Liver (tissue), 9 donors: ENCODE measurements around the gene COPB2. TPM values are rescaled to one million over a fixed set of nuclear protein-coding genes. Genes with fewer than 3 reads are reported as not detected.

Source experiments
- DNase-seq: peaks from one replicate; pipeline ENCODE4 v3.0.0-alpha.2; 2017; ENCODE audit warnings: low spot score
- H3K27ac ChIP-seq, 2 donors: one replicate each; pipeline ENCODE4 v1.7.0; 2013; ENCODE audit warnings: inconsistent platforms in 2 of 2, low read length in 2 of 2, control low read depth in 1 of 2, low read depth in 1 of 2, mild to moderate bottlenecking in 1 of 2
- H3K27me3 ChIP-seq, 4 donors: one replicate each; pipeline versions ENCODE4 v1.6.1 to v1.7.0; 2013; ENCODE audit warnings: low read length in 3 of 4, inconsistent platforms in 1 of 4, mild to moderate bottlenecking in 1 of 4, moderate library complexity in 1 of 4; ENCODE audit not compliant: control insufficient read depth in 4 of 4, insufficient read depth in 4 of 4
- H3K36me3 ChIP-seq, 4 donors: one replicate each; pipeline versions ENCODE4 v1.6.1 to v1.7.0; 2013; ENCODE audit warnings: low read length in 3 of 4, mild to moderate bottlenecking in 3 of 4, low read depth in 1 of 4, moderate library complexity in 1 of 4; ENCODE audit not compliant: control insufficient read depth in 4 of 4, insufficient read depth in 3 of 4
- H3K4me1 ChIP-seq, 4 donors: one replicate each; pipeline versions ENCODE4 v1.6.1 to v1.7.0; 2013; ENCODE audit warnings: low read length in 3 of 4, mild to moderate bottlenecking in 3 of 4, moderate library complexity in 1 of 4; ENCODE audit not compliant: control insufficient read depth in 4 of 4, insufficient read depth in 4 of 4
- H3K4me3 ChIP-seq, 3 donors: one replicate each; pipeline versions ENCODE4 v1.6.1 to v1.7.0; 2013; ENCODE audit warnings: low read length in 3 of 3, control low read depth in 1 of 3, low read depth in 1 of 3, mild to moderate bottlenecking in 1 of 3
- H3K9ac ChIP-seq, 2 donors: one replicate each; pipeline ENCODE4 v1.7.0; 2013; ENCODE audit warnings: low read length in 2 of 2, mild to moderate bottlenecking in 2 of 2, moderate library complexity in 2 of 2, control low read depth in 1 of 2, low read depth in 1 of 2
- H3K9me3 ChIP-seq, 4 donors: one replicate each; pipeline versions ENCODE4 v1.6.1 to v1.7.0; 2013; ENCODE audit warnings: low read length in 3 of 4; ENCODE audit not compliant: control insufficient read depth in 4 of 4
- EGR1 ChIP-seq, 2 donors: IDR thresholded peaks; 2 replicates each; pipeline ENCODE4 v1.6.1; 2016 to 2018; ENCODE audit warnings: antibody characterized with exemption in 2 of 2, low read depth in 2 of 2
- FOXA1 ChIP-seq: IDR thresholded peaks from 2 replicates; pipeline ENCODE4 v1.6.1; 2016; ENCODE audit warnings: antibody characterized with exemption
- FOXA2 ChIP-seq: IDR thresholded peaks from 2 replicates; pipeline ENCODE4 v1.6.1; 2016; ENCODE audit warnings: antibody characterized with exemption
- GABPA ChIP-seq, 2 donors: IDR thresholded peaks in 1 of 2; conservative IDR thresholded peaks in 1 of 2; 2 replicates each; pipeline ENCODE4 v1.6.1; 2016; ENCODE audit warnings: antibody characterized with exemption in 2 of 2, mild to moderate bottlenecking in 1 of 2, moderate library complexity in 1 of 2
- HNF4A ChIP-seq, 2 donors: conservative IDR thresholded peaks; 2 replicates each; pipeline ENCODE4 v1.6.1; 2016; ENCODE audit warnings: antibody characterized with exemption in 2 of 2, mild to moderate bottlenecking in 2 of 2
- HNF4G ChIP-seq: IDR thresholded peaks from 2 replicates; pipeline ENCODE4 v1.6.1; 2016; ENCODE audit warnings: antibody characterized with exemption
- JUND ChIP-seq, 2 donors: IDR thresholded peaks; 2 replicates each; pipeline ENCODE4 v1.6.1; 2016; ENCODE audit warnings: antibody characterized with exemption in 2 of 2
- NR2F2 ChIP-seq: IDR thresholded peaks from 2 replicates; pipeline ENCODE4 v1.6.1; 2016; ENCODE audit warnings: antibody characterized with exemption
- RAD21 ChIP-seq, 2 donors: IDR thresholded peaks; 2 replicates each; pipeline ENCODE4 v1.6.1; 2016; ENCODE audit warnings: antibody characterized with exemption in 2 of 2, mild to moderate bottlenecking in 2 of 2
- RXRA ChIP-seq, 2 donors: IDR thresholded peaks; 2 replicates each; pipeline ENCODE4 v1.6.1; 2017 to 2018; ENCODE audit warnings: antibody characterized with exemption in 2 of 2, mild to moderate bottlenecking in 1 of 2
- SP1 ChIP-seq: IDR thresholded peaks from 2 replicates; pipeline ENCODE4 v1.6.1; 2018; ENCODE audit warnings: antibody characterized with exemption, mild to moderate bottlenecking
- TAF1 ChIP-seq: conservative IDR thresholded peaks from 2 replicates; pipeline ENCODE4 v1.6.1; 2016; ENCODE audit warnings: antibody characterized with exemption, mild to moderate bottlenecking
- YY1 ChIP-seq: IDR thresholded peaks from 2 replicates; pipeline ENCODE4 v1.6.1; 2016; ENCODE audit warnings: antibody characterized with exemption, mild to moderate bottlenecking
- WGBS: extraction: QIAGEN DNeasy Blood & Tissue Kit; methylation state at CpG from one replicate; pipeline ENCODE4 v1.1.7; 2013; 5-methylcytosine and 5-hydroxymethylcytosine counted together
- polyA plus RNA-seq, 2 donors: library from polyadenylated mRNA; stranded (reverse) in 1 of 2; unstranded in 1 of 2; fragments of 200-250 nt in 1 of 2; fragments of >200 nt in 1 of 2; fragmentation: Nextera tagmentation in 1 of 2; extraction: Ambion mirVana in 1 of 2; gene quantifications; one replicate each; pipeline versions ENCODE4 v1.2.1 to v1.2.3, GENCODE V29; 2013 to 2015
- total RNA-seq, 2 donors: library from RNA; depleted of rRNA; stranded (reverse); fragments of >200 nt; gene quantifications; one replicate each; pipeline ENCODE4 v1.2.3, GENCODE V29; 2014
- TF ChIP-seq, protein P1 (sequence below): IDR thresholded peaks from 2 replicates; pipeline ENCODE4 v1.6.1; 2016; ENCODE audit warnings: antibody characterized with exemption
- TF ChIP-seq, protein P2 (sequence below): IDR thresholded peaks from 2 replicates; pipeline ENCODE4 v1.6.1; 2016; ENCODE audit warnings: antibody characterized with exemption
- TF ChIP-seq, protein P3 (sequence below): IDR thresholded peaks from 2 replicates; pipeline ENCODE4 v1.6.1; 2016; ENCODE audit warnings: antibody characterized with exemption
- TF ChIP-seq, protein P4 (sequence below): IDR thresholded peaks from 2 replicates; pipeline ENCODE4 v1.6.1; 2016; ENCODE audit warnings: antibody characterized with exemption, mild to moderate bottlenecking
- TF ChIP-seq, protein P5 (sequence below): fragments of 150-350 bp; IDR thresholded peaks from 2 replicates; pipeline ENCODE4 v1.5.1; 2017; ENCODE audit warnings: improper control_type of control experiment, low read depth, low read length; ENCODE audit not compliant: missing input control
- donor health status: healthy.
- donor health status: healthy.
- donor health status: healthy.
- donor health status: healthy.
- donor health status: healthy.

Gene COPB2
- total and polyA plus RNA-seq, 4 donors = 45.4 to 145 (median 72.0) TPM

DNA sequence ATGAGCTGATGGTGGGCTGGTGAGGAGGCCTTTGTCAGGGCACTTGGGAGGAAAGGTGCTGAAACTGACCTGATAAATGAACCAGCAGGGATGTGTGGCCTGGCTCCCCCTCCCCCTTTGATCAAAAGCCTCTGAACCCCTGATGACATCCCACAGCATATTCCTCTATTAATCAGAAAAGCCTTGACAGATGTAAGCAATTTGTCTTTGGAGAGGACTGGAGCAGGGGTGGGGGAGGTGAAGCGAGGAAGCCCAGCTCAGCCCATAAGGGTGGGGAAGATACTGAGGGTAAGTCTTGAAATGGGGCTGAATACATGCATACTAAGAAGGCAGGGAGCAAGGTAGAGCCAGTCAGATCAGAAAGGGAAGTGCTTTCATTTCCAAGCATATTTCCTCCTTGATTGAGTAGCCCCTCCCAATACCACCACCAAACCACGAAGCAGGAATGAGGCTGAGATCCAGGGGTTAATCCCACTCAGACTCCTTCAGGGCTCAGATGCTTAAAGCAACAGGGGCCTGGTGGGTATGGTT, 80.3 kb downstream of the COPB2 start (continued):
- TF ChIP-seq HNF4A (conservative IDR thresholded peaks at IDR 0.05) = no peak

DNA sequence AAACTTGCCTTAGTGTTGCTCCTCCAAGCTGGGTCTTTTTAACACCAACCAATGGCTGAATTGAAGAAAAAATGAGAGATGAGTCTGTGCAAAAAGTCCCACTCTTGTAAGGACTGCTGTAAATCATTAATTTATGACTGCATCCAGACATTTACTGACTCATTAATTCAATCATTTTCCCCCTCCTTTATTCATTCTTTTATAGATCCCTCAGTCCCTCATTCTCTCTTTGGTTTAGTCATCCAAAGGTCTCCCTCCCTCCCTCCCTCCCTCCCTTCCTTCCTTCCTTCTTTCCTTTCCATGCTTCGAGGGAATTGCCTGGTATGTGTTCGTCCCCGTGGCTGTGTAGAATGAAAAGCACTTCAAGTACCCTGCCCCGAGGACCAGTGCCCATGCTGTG, 80.9 kb downstream of the COPB2 start:
- no peak overlapping the region for H3K9ac ChIP-seq
- WGBS = 79% methylated on average over 4 of the region's 4 CpGs
- no peak overlapping the region for H3K4me3 ChIP-seq
- TF ChIP-seq SP1 (no peak), YY1 (no peak)
- TF ChIP-seq, protein P1, sequence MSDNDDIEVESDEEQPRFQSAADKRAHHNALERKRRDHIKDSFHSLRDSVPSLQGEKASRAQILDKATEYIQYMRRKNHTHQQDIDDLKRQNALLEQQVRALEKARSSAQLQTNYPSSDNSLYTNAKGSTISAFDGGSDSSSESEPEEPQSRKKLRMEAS = no peak
- TF ChIP-seq, protein P2, sequence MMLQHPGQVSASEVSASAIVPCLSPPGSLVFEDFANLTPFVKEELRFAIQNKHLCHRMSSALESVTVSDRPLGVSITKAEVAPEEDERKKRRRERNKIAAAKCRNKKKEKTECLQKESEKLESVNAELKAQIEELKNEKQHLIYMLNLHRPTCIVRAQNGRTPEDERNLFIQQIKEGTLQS = no peak
- DNase-seq = no peak
- no peaks in the 10 kb centered on the region for H3K27me3 ChIP-seq
- H3K27ac ChIP-seq = no peak overlapping the region
- no peaks in the 10 kb centered on the region for H3K9me3 ChIP-seq
- H3K36me3 ChIP-seq = no peaks in the 10 kb centered on the region
- no peaks in the 10 kb centered on the region for H3K4me1 ChIP-seq

DNA sequence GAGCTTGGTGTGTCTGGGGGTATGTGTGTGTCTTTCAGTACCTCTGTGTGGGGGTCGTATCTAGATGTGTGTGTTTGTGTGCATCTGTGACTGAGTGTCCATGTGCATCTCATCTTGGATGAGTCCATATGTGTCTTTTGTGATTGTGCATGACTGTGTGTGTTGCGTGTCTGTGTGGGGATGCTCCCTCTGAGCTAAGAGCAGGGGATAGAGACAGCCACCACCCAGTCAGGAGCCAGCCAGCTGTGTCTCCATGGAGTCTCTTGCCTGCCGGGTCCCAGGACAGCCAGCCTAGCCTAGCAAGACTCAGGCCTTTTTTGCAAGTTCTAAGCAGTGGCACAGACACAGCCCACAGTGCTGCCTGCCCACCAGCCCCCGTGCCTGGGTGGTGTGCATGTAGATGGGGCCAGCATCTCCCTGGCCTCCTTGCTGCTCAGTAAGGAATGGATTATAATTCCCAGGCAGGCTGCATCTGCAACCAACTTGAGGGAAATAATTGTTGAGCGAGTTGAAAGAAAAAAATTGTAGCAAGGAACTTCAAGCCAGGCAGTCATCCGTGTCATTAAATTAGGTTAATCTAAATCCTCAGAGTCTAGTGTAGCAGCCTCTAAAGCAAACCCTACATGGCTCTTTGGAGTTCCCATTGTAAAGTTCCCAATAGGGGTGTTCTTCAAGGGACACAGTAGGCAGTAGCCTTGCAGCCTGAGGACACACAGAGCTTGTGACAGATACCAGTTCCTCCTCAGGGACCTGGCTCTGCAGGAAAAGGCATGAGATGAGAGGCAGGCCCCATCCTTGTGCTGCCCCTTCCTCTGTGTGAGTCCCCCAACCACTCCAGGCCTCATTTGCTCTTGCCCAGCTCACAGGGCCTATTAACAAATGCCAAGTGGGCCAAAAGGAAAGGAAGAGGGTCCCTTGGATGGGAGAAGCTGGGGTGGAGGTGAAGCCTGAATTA, 81.6 kb downstream of the COPB2 start:
- WGBS = 92% methylated on average over 6 of the region's 6 CpGs
- Histone ChIP-seq H3K9me3 (no peaks in the 10 kb centered on the region), H3K4me3 (no peak overlapping the region), H3K36me3 (no peaks in the 10 kb centered on the region), H3K27me3 (no peaks in the 10 kb centered on the region), H3K4me1 (no peaks in the 10 kb centered on the region), H3K27ac (no peak overlapping the region), H3K9ac (no peak overlapping the region)
- no peak for DNase-seq
- TF ChIP-seq JUND (IDR thresholded peaks at IDR 0.05) = no peak
- no peak for TF ChIP-seq RAD21 (IDR thresholded peaks at IDR 0.05)
- no peak for TF ChIP-seq FOXA1
- no peak for TF ChIP-seq SP1
- no peak for TF ChIP-seq HNF4A (conservative IDR thresholded peaks at IDR 0.05)
- TF ChIP-seq FOXA2 = no peak
- TF ChIP-seq, protein P3, sequence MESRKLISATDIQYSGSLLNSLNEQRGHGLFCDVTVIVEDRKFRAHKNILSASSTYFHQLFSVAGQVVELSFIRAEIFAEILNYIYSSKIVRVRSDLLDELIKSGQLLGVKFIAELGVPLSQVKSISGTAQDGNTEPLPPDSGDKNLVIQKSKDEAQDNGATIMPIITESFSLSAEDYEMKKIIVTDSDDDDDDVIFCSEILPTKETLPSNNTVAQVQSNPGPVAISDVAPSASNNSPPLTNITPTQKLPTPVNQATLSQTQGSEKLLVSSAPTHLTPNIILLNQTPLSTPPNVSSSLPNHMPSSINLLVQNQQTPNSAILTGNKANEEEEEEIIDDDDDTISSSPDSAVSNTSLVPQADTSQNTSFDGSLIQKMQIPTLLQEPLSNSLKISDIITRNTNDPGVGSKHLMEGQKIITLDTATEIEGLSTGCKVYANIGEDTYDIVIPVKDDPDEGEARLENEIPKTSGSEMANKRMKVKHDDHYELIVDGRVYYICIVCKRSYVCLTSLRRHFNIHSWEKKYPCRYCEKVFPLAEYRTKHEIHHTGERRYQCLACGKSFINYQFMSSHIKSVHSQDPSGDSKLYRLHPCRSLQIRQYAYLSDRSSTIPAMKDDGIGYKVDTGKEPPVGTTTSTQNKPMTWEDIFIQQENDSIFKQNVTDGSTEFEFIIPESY = no peak
- TF ChIP-seq, protein P2 = no peak
- TF ChIP-seq YY1 = no peak
- no peak for TF ChIP-seq RXRA (IDR thresholded peaks at IDR 0.05)
- no peak for TF ChIP-seq NR2F2
- no peak for TF ChIP-seq EGR1 (IDR thresholded peaks at IDR 0.05; ENCODE audit: low read depth in 2 of 2)
- TF ChIP-seq HNF4G = no peak
- TF ChIP-seq, protein P4, sequence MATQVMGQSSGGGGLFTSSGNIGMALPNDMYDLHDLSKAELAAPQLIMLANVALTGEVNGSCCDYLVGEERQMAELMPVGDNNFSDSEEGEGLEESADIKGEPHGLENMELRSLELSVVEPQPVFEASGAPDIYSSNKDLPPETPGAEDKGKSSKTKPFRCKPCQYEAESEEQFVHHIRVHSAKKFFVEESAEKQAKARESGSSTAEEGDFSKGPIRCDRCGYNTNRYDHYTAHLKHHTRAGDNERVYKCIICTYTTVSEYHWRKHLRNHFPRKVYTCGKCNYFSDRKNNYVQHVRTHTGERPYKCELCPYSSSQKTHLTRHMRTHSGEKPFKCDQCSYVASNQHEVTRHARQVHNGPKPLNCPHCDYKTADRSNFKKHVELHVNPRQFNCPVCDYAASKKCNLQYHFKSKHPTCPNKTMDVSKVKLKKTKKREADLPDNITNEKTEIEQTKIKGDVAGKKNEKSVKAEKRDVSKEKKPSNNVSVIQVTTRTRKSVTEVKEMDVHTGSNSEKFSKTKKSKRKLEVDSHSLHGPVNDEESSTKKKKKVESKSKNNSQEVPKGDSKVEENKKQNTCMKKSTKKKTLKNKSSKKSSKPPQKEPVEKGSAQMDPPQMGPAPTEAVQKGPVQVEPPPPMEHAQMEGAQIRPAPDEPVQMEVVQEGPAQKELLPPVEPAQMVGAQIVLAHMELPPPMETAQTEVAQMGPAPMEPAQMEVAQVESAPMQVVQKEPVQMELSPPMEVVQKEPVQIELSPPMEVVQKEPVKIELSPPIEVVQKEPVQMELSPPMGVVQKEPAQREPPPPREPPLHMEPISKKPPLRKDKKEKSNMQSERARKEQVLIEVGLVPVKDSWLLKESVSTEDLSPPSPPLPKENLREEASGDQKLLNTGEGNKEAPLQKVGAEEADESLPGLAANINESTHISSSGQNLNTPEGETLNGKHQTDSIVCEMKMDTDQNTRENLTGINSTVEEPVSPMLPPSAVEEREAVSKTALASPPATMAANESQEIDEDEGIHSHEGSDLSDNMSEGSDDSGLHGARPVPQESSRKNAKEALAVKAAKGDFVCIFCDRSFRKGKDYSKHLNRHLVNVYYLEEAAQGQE = no peak
- TF ChIP-seq, protein P5, sequence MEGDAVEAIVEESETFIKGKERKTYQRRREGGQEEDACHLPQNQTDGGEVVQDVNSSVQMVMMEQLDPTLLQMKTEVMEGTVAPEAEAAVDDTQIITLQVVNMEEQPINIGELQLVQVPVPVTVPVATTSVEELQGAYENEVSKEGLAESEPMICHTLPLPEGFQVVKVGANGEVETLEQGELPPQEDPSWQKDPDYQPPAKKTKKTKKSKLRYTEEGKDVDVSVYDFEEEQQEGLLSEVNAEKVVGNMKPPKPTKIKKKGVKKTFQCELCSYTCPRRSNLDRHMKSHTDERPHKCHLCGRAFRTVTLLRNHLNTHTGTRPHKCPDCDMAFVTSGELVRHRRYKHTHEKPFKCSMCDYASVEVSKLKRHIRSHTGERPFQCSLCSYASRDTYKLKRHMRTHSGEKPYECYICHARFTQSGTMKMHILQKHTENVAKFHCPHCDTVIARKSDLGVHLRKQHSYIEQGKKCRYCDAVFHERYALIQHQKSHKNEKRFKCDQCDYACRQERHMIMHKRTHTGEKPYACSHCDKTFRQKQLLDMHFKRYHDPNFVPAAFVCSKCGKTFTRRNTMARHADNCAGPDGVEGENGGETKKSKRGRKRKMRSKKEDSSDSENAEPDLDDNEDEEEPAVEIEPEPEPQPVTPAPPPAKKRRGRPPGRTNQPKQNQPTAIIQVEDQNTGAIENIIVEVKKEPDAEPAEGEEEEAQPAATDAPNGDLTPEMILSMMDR = no peak
- TF ChIP-seq TAF1 = no peak
- TF ChIP-seq, protein P1 = no peak
- TF ChIP-seq GABPA (IDR thresholded peaks at IDR 0.05 in 1 of 2, conservative IDR thresholded peaks at IDR 0.05 in 1 of 2) = no peak
